Measurements from ENCODE around the gene SLC10A7. TPM values are rescaled to one million over a fixed set of nuclear protein-coding genes. Genes with fewer than 3 reads are reported as not detected.

SLC10A7 gene
- total and polyA plus RNA-seq, 9 of the 15 experiments (the other 6 are each of a cell fraction or from before 2014, with no cell fraction given) = 6.4 to 22.8 (median 16.1) TPM

GRCh38 chr4:146333187-146333894 is 188.4 kb downstream of the SLC10A7 start (continued):
- TF ChIP-seq ZNF444 (CRISPR knock-in tag; IDR thresholded peaks at IDR 0.05) = no peak

GRCh38 chr4:146330392-146330791 is 191.3 kb downstream of the SLC10A7 start:
- no TSS peak for BruUV-seq (replicated peaks)
- ATAC-seq = no peak
- in situ Hi-C loops (cut with MboI) = loop anchor here (10.0 kb wide), 1 partner anchor 584 kb away; no protein-coding TSS in a partner anchor
- Histone ChIP-seq H3K4me2 (ENCODE audit: insufficient read depth, low read length) (no peak overlapping the region), H3K79me2 (ENCODE audit: control insufficient read depth, insufficient read depth, low read length) (no peaks in the 10 kb centered on the region), H4K20me1 (replicated peaks; ENCODE audit: control insufficient read depth, insufficient read depth, low read length) (0 out of 2 replicates have a peak, but pooled peaks cover 3% of the 10 kb centered on the region), H3K36me3 (ENCODE audit: control insufficient read depth, insufficient read depth, low read length) (no peaks in the 10 kb centered on the region), H3K27ac (ENCODE audit: extremely low read depth, low read depth, low read length) (no peak overlapping the region), H3K9ac (ENCODE audit: insufficient read depth in 1 of 2, low read depth in 2 of 2, low read length in 2 of 2) (no peak overlapping the region), H3K4me3 (no peak overlapping the region), H2AFZ (ENCODE audit: low read depth, low read length) (no peak overlapping the region), H3K9me3 (replicated peaks; ENCODE audit: control insufficient read depth, insufficient read depth, low read depth, low read length) (no peaks in the 10 kb centered on the region), H3K27me3 (ENCODE audit: control insufficient read depth in 2 of 2, insufficient read depth in 2 of 2, low read length in 2 of 2) (no peaks in the 10 kb centered on the region), H3K4me1 (replicated peaks in 1 of 2; ENCODE audit: control insufficient read depth in 2 of 2, insufficient read depth in 2 of 2, low read length in 2 of 2) (no peaks in the 10 kb centered on the region), H3K9me1 (ENCODE audit: control insufficient read depth, insufficient read depth, low read length) (no peaks in the 10 kb centered on the region)
- POLR2A ChIA-PET = no interaction called here
- DNase-seq (ENCODE audit: extremely low read depth in 1 of 4, low spot score in 3 of 4) = no peak
- CTCF ChIA-PET (ENCODE audit: low intra/inter-chr PET ratio) = no interaction called here
- intact Hi-C loops (cut with micrococcal nuclease) = no loop called here
- FAIRE-seq = no peak
- 49% methylated on average over 4 of the region's 4 CpGs for WGBS (ENCODE audit: insufficient coverage, low coverage, missing lambda C conversion rate)
- TF ChIP-seq UBTF (IDR thresholded peaks at IDR 0.05; ENCODE audit: borderline replicate concordance in 1 of 2, low read depth in 2 of 2, low read length in 2 of 2) (no peak), ZFPM2 (CRISPR knock-in tag; IDR thresholded peaks at IDR 0.05) (no peak), SIN3B (IDR thresholded peaks at IDR 0.05; ENCODE audit: low read depth) (no peak), TOE1 (IDR thresholded peaks at IDR 0.05; ENCODE audit: borderline replicate concordance) (no peak), TOE1 (CRISPR knock-in tag; IDR thresholded peaks at IDR 0.05; ENCODE audit: borderline replicate concordance, low read depth) (no peak), DLX4 (CRISPR knock-in tag; IDR thresholded peaks at IDR 0.05) (no peak), HDAC3 (IDR thresholded peaks at IDR 0.05; ENCODE audit: borderline replicate concordance, partially characterized antibody) (no peak), YY1 (IDR thresholded peaks at IDR 0.05; ENCODE audit: borderline replicate concordance in 1 of 3, control insufficient read depth in 1 of 3, extremely low read depth in 1 of 3, insufficient read depth in 3 of 3, insufficient read length in 1 of 3, insufficient replicate concordance in 2 of 3, low read depth in 1 of 3, low read length in 2 of 3) (no peak)

Data from K562 (cell line).